ENCODE results near the gene LRRC8B.
"Not testable (repeated sequence)": the region's sequence is repeated elsewhere in the genome, so short reads cannot be mapped to it uniquely, and the experiment has no call there.

Gene LRRC8B

GRCh38 chr1:89532866-89533265 lies 8.2 kb downstream of the LRRC8B start:
- H3K27ac ChIP-seq: no peak overlapping the region
- no peak for TF ChIP-seq CTCF (conservative IDR thresholded peaks at IDR 0.05)

GRCh38 chr1:89535537-89535936 lies 10.9 kb downstream of the LRRC8B start:
- no peak overlapping the region for H3K27ac ChIP-seq
- no peak for TF ChIP-seq CTCF (conservative IDR thresholded peaks at IDR 0.05)

- H3K27ac ChIP-seq: no peak overlapping the region
- TF ChIP-seq CTCF (conservative IDR thresholded peaks at IDR 0.05): no peak
Measured at GRCh38 chr1:89536555-89537341, 12.1 kb downstream of the LRRC8B start.

GRCh38 chr1:89538361-89538760 lies 13.7 kb downstream of the LRRC8B start:
- no peak overlapping the region for H3K27ac ChIP-seq

GRCh38 chr1:89539128-89539527 lies 14.5 kb downstream of the LRRC8B start:
- H3K27ac ChIP-seq: no peak overlapping the region
- no peak for TF ChIP-seq CTCF (conservative IDR thresholded peaks at IDR 0.05)

More at GRCh38 chr1:89538361-89538760, 13.7 kb downstream of the LRRC8B start:
- TF ChIP-seq CTCF (conservative IDR thresholded peaks at IDR 0.05): no peak

GRCh38 chr1:89540406-89540970 lies 15.9 kb downstream of the LRRC8B start:
- TF ChIP-seq CTCF (conservative IDR thresholded peaks at IDR 0.05): no peak
- no peak overlapping the region for H3K27ac ChIP-seq

- no peak for TF ChIP-seq CTCF (conservative IDR thresholded peaks at IDR 0.05)
- H3K27ac ChIP-seq: no peak overlapping the region
Measured at GRCh38 chr1:89542345-89542744, 17.7 kb downstream of the LRRC8B start.

GRCh38 chr1:89543632-89544031 lies 19.0 kb downstream of the LRRC8B start:
- H3K27ac ChIP-seq: not testable (repeated sequence)

All from VCaP (cell line).